GM21619 (cell line): Measurements from ENCODE around the gene ETV3L.

Experiments
- ATAC-seq: cut with Tn5 transposase; IDR thresholded peaks from one replicate; pipeline ENCODE4 v1.9.1; 2021; ENCODE audit not compliant: unreplicated experiment

The ETV3L gene

GRCh38 chr1:157099633-157100009, at the start of gene ETV3L:
ETV3L (minus strand) TSS chr1:157099808; CDS start chr1:157099523, 285 bp downstream.
- ATAC-seq = no peak

- no peak for ATAC-seq
These were observed 48.5 kb upstream of the ETV3L start for GRCh38 chr1:157147906-157148700.

DNA sequence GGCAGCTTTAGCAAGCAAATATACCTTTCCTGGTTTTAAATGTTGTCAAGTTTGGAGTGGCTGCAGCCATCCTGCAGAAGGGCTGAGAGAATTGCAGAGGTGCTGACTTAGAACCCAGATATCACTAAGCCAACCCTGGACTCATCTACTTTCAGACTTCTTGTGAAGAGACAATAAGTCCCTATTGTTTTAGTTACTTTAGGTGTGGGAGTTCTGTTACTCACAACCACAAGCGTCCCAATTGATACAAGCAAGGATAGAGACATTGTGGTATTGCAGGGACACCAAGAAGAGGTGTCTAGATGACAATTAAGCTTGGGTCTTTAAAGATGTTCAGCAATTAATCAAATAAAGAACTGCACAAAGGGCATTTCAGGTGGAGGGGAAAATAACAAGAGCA, 47.4 kb upstream of the ETV3L start:
- ATAC-seq = no peak

- ATAC-seq = no peak
These were observed 46.6 kb upstream of the ETV3L start for GRCh38 chr1:157146244-157146643.

DNA sequence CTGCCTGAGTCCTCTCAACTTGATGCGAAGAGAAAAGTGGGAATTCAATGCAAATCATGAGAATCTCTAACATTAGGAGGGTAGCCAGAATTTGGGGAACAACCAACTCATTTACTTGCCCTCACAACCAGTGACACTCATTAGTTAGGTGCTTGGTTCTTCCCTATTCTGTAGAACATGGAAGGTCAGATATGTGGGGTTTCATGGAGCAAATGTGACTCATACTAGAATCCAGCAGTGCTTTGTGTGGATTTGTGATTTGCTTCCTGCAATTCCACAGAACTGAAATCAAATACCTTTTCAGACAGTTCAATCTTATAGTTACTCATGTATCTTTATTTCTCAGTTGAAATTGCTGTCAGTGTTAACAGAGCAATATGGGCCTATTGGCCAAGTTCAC, 45.5 kb upstream of the ETV3L start:
- ATAC-seq = no peak

- no peak for ATAC-seq
These were observed 44.9 kb upstream of the ETV3L start for GRCh38 chr1:157144509-157144908.

GRCh38 chr1:157142765-157143423, 43.3 kb upstream of the ETV3L start:
- ATAC-seq = no peak

DNA sequence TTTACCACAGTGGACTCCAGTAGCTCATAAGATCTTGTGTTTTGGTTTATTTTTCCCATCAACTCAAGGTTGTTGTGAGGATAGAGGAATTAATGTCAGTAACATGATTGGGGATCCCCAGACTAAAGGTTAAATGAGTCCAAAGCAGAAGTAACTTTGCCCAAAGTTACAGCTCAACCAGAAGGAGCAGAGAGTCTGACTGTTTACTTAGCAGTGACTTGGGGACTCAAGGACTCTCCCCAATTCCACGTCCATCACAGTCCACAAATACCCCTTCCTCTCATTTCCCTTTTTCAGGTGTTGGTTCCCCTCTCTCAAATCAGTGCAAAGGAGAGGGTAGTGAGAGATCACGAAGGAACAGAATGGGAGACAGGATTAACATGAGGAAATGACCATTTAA, 42.6 kb upstream of the ETV3L start:
- ATAC-seq = no peak

GRCh38 chr1:157141212-157141855, 41.7 kb upstream of the ETV3L start:
- ATAC-seq = no peak

DNA sequence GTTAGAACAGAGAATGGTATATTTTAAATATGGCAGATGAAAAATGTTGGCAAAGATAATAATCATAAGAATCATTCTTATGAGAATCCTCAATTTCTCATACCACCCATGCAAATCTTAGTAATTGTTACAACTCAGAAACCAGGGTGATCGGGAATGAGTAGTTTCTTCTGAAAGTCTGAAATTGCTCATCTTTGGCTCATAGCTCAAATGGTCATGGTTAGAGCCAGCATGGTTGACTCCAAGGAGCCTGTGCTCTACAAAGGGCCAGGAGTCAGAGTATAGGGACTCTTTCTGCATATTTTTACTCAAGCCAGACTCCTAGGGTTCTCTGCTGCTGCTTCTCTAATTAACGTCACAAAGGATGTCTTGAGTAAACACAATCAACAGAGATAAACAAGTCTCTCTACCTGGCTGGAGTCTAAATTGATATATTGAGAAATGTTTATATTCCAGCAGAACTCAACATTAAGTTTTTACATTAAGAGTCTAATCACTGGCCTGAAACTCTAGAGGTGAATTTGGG, 40.5 kb upstream of the ETV3L start:
- no peak for ATAC-seq

DNA sequence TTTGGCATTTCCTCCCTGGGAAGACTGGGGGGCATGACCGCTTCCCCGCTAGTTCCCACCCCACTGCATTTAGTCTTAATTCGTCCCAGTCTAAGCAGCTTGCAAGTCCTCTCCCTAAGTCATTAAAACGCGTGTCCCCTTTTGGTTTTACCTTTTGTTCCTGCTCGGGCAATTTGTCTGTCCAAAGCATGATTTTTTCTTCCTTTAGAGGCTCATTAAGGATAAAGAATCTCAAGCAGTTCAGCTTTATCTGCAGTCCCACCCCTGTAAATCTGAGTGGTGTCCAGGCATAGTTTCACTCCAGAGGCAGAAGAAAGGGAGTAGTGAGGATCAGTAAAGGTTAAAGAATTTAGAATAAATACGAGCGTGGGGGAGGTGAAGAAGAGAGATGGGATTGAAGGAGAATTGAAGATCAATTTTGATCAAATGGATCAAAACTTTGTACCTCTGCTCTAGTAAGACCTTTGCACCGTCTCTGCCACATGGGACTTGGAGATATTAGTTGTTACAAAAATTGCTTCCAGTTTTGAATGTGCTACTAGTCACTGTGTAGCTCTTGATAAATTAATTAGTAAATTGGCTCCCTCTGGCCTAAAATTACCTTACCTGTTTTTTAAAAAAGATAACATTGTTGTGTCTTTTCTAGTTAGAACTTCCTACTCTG, 39.6 kb upstream of the ETV3L start:
- ATAC-seq = no peak

DNA sequence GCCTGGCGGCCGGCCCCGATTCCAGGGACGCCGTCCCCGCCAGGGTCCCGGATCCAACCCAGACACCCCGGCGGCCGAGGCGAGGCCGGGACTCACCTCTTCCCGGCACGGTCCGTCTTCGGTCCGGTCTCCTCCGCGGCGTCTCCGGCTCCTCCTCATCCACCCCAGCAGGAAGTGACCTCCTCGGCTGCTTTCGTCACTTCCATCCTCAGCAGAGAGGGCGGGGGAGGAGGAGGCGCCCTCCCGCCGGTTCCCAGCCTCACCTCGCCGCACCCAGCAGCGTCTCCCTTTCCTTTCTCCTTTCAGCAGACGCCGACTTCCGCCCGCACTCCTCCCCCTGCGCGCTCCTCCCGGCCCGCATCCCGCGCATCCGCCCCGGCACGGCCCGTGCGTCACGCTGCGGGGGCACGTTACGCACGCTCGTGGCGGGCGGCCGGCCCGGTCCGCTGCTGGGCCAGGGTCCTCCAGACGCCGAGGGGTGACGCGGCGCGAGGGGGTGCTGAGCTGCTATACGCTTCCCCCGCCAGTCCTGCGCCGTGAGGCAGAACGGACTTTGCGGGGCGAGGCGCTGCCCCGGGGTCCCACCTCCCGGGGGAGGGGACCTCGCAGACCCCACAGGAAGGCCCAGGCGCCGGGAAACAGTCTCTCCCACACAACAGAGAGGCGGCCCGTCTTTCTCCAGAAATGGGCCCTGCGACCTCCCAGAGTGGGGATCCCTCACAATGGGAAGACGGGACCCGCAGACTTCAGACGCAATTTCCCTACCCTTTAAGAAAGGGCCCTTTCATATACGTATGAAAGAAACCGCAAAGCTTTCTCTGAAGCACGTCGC, 38.8 kb upstream of the ETV3L start, which contains the start of gene ETV3:
Gene ETV3 (minus strand): TSS at position 176 of the 832 bp plus-strand sequence. CDS start 2,043 bp downstream, outside the sequence.
- ATAC-seq = peak; percentile 89

GRCh38 chr1:157137408-157138219, 38.0 kb upstream of the ETV3L start:
- no peak for ATAC-seq

DNA sequence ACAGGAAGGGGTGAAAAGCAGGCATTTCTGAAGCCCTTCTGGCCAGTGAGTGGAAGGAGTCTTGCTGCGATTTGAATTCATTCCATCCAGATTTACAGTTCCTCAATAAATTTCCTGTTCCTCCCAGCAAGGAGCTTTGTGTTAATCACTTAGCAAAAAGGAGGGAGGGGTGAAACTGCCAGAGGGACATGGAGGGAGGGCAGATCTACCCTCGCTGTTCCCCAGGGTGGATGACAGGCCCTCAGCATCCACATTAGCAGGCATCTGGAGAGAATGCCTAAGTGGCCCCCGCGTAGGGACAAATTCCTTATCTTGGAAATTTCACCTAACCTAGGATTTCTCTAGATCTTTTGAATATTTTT, 37.4 kb upstream of the ETV3L start:
- no peak for ATAC-seq

DNA sequence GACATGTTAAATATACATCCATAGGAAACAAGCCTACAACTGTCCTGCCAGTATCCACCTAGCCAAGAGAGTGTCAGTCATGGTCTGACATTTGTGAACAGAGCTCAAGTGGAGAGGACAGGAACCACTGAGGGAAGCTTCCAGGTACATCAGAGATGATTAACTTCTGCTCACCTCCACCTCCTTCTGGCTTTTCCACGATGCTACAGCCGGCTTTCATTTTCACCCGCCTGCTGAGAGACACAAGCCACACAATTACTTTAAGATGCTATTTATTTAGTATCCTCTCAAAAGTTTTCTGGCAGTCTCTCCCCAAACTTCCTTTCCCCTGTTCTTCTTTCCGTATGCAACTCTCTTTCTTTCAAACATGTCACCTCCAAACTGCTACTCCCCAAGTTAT, 36.5 kb upstream of the ETV3L start:
- ATAC-seq = no peak

GRCh38 chr1:157135646-157136045, 36.0 kb upstream of the ETV3L start:
- ATAC-seq = no peak

DNA sequence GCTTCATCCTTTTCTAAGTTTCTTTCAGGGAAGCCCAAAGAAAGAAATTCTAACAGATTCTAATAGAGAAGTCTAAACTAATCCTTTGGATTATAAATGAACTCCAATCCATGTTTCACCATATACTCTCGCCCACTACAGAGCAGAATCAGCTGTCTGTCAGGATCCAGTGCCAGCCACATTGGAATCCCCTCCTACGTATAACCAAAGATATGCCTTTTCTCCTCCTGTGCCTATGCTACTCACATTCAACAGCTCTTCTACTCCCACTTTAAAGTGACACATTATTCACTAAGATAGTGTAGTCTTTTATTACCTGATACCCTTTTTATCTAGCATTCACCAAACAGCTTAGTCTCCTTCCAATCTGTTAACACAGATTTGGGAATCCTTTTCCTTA, 35.5 kb upstream of the ETV3L start:
- ATAC-seq = no peak

DNA sequence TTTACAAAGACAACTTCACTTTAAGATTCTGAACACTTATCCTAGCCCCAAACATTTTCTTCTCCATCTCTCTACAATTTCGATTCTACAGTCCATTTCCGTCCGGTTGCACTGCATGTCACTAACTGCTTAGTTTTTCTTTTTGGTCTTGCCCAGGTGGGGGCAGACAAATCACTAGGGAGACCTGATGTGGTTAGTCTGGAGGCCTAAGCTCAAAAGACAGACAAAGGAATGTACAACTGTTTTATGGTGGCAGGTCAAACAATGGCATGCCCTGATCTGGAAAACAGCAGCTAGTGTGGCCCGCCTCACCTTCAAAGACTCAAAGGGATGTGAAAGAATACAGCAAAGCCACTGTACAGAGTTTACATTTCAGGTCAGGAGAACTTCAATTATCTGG, 34.8 kb upstream of the ETV3L start:
- ATAC-seq = no peak

GRCh38 chr1:157133426-157133825, 33.8 kb upstream of the ETV3L start:
- no peak for ATAC-seq
